Measurements from ENCODE around the gene SPAG9.

DNA sequence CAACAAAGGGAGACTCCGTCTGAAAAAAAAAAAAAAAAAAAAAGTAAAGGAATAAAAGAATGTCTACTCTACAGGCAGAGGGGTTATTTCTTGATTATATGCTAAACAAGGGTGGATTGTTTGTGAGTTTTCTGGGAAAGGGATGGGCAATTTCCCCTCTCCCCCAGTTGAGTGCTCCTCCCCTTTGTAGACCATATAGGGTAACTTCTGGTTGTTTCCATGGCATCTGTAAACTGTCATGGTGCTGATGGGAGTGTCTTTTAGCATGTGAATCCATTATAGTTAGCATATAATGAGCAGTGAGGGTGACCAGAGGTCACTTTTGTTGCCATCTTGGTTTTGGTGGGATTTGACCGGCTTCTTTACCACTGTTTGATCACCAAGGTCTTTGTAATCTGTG is 28.5 kb upstream of the SPAG9 start:
- TF ChIP-seq, protein P1, sequence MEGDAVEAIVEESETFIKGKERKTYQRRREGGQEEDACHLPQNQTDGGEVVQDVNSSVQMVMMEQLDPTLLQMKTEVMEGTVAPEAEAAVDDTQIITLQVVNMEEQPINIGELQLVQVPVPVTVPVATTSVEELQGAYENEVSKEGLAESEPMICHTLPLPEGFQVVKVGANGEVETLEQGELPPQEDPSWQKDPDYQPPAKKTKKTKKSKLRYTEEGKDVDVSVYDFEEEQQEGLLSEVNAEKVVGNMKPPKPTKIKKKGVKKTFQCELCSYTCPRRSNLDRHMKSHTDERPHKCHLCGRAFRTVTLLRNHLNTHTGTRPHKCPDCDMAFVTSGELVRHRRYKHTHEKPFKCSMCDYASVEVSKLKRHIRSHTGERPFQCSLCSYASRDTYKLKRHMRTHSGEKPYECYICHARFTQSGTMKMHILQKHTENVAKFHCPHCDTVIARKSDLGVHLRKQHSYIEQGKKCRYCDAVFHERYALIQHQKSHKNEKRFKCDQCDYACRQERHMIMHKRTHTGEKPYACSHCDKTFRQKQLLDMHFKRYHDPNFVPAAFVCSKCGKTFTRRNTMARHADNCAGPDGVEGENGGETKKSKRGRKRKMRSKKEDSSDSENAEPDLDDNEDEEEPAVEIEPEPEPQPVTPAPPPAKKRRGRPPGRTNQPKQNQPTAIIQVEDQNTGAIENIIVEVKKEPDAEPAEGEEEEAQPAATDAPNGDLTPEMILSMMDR (conservative IDR thresholded peaks at IDR 0.05; ENCODE audit: low read depth in 2 of 2), result no peak
- TF ChIP-seq REST (IDR thresholded peaks at IDR 0.05; ENCODE audit: unreplicated experiment), result no peak
- TF ChIP-seq POLR2AphosphoS5 (IDR thresholded peaks at IDR 0.05; ENCODE audit: low read depth), result no peak
